Right atrium auricular region (tissue), 2 donors: ENCODE measurements around the gene NAA60. TPM values are rescaled to one million over a fixed set of nuclear protein-coding genes. Genes with fewer than 3 reads are reported as not detected.

Source experiments
- DNase-seq: peaks from one replicate; pipeline ENCODE4 v3.0.0-alpha.2; 2019; ENCODE audit warnings: low spot score
- H3K27ac ChIP-seq, 2 donors: fragments of 200-600 bp; sonication (generic); 1 replicate in 1 of 2; 2 replicates in 1 of 2; pipeline ENCODE4 v1.5.1; 2016 to 2019
- H3K27me3 ChIP-seq, 2 donors: fragments of 200-600 bp; sonication (generic); one replicate each; pipeline versions ENCODE4 v1.5.1 to v1.6.0; 2017 to 2019
- H3K36me3 ChIP-seq: fragments of 200-600 bp; sonication (generic); one replicate; pipeline ENCODE4 v1.5.1; 2016
- H3K4me1 ChIP-seq, 2 donors: fragments of 200-600 bp; sonication (generic); one replicate each; pipeline versions ENCODE4 v1.5.1 to v1.6.0; 2017 to 2019
- H3K4me3 ChIP-seq, 2 donors: fragments of 200-600 bp; sonication (generic); 1 replicate in 1 of 2; 2 replicates in 1 of 2; pipeline ENCODE4 v1.5.1; 2017 to 2019; ENCODE audit warnings: mild to moderate bottlenecking in 1 of 2, moderate library complexity in 1 of 2
- H3K9me3 ChIP-seq, 2 donors: fragments of 200-600 bp; sonication (generic); one replicate each; pipeline ENCODE4 v1.5.1; 2019
- CTCF ChIP-seq, 2 donors: fragments of 200-600 bp; sonication (generic); IDR thresholded peaks; one replicate each; pipeline ENCODE4 v1.5.1; 2019; ENCODE audit warnings: antibody characterized with exemption in 2 of 2
- total RNA-seq, 2 donors: library from RNA; depleted of rRNA; stranded (reverse); fragments of >200 nt; gene quantifications; one replicate each; pipeline ENCODE4 v1.1.0, GENCODE V29; 2016

The NAA60 gene
- total RNA-seq, 2 donors from 2014 or later: 28.1 to 29.1 TPM

GRCh38 chr16:3475604-3476375 lies 32.3 kb downstream of the NAA60 start:
- Histone ChIP-seq H3K4me1 (peaks cover 0 to 33% of the 10 kb centered on the region in 2 donors), H3K4me3 (no peak overlapping the region), H3K27me3 (no peaks in the 10 kb centered on the region), H3K9me3 (no peaks in the 10 kb centered on the region), H3K36me3 (peaks cover 17% of the 10 kb centered on the region), H3K27ac (peak overlapping the region in 1 of 2 donors; percentile 35)
- no peak for TF ChIP-seq CTCF (IDR thresholded peaks at IDR 0.05)
- DNase-seq: no peak

- DNase-seq: no peak
- no peaks in the 10 kb centered on the region for H3K9me3 ChIP-seq
- peaks cover 0 to 31% of the 10 kb centered on the region in 2 donors for H3K4me1 ChIP-seq
- H3K36me3 ChIP-seq: peaks cover 17% of the 10 kb centered on the region
- no peaks in the 10 kb centered on the region for H3K27me3 ChIP-seq
- H3K4me3 ChIP-seq: no peak overlapping the region
- peak overlapping the region in 1 of 2 donors; percentile 35 for H3K27ac ChIP-seq
- TF ChIP-seq CTCF (IDR thresholded peaks at IDR 0.05): no peak
These were observed 32.9 kb downstream of the NAA60 start for GRCh38 chr16:3476409-3476808.

GRCh38 chr16:3478242-3478925 lies 34.9 kb downstream of the NAA60 start:
- H3K4me3 ChIP-seq: no peak overlapping the region
- no peaks in the 10 kb centered on the region for H3K9me3 ChIP-seq
- H3K27me3 ChIP-seq: no peaks in the 10 kb centered on the region
- no peak for DNase-seq
- no peak overlapping the region for H3K27ac ChIP-seq
- peaks cover 0 to 37% of the 10 kb centered on the region in 2 donors for H3K4me1 ChIP-seq
- peaks cover 36% of the 10 kb centered on the region for H3K36me3 ChIP-seq
- no peak for TF ChIP-seq CTCF (IDR thresholded peaks at IDR 0.05)

- no peak for DNase-seq
- H3K4me3 ChIP-seq: no peak overlapping the region
- peaks cover 0 to 25% of the 10 kb centered on the region in 2 donors for H3K4me1 ChIP-seq
- H3K9me3 ChIP-seq: no peaks in the 10 kb centered on the region
- no peak for TF ChIP-seq CTCF (IDR thresholded peaks at IDR 0.05)
- H3K36me3 ChIP-seq: peaks cover 50% of the 10 kb centered on the region
- no peak overlapping the region for H3K27ac ChIP-seq
- H3K27me3 ChIP-seq: no peaks in the 10 kb centered on the region
These were observed 36.3 kb downstream of the NAA60 start for GRCh38 chr16:3479654-3480216.

- Histone ChIP-seq H3K4me1 (peaks cover 0 to 15% of the 10 kb centered on the region in 2 donors), H3K36me3 (peaks cover 63% of the 10 kb centered on the region), H3K27me3 (no peaks in the 10 kb centered on the region), H3K9me3 (no peaks in the 10 kb centered on the region), H3K4me3 (no peak overlapping the region), H3K27ac (peak overlapping the region in 1 of 2 donors; percentile 16)
- no peak for TF ChIP-seq CTCF (IDR thresholded peaks at IDR 0.05)
- DNase-seq: no peak
These were observed 37.6 kb downstream of the NAA60 start for GRCh38 chr16:3480901-3481695.
